Adrenal gland (tissue), 12 donors: ENCODE data around the gene NSMF. TPM values are rescaled to one million over a fixed set of nuclear protein-coding genes. Genes with fewer than 3 reads are reported as not detected.

ENCODE experiments used
- DNase-seq, 7 donors: peaks; one replicate each; pipeline ENCODE4 v3.0.0-alpha.2; 2019 to 2020
- H3K27ac ChIP-seq, 5 donors: fragments of 200-600 bp; sonication (generic) in 4 of 5; 1 replicate in 3 of 5; 2 replicates in 2 of 5; pipeline versions ENCODE4 v1.5.1 to v1.8.0; 2016 to 2020; ENCODE audit warnings: mild to moderate bottlenecking in 1 of 5
- H3K27me3 ChIP-seq: fragments of 200-600 bp; 2 replicates; pipeline ENCODE4 v1.8.0; 2021
- H3K36me3 ChIP-seq, 2 donors: fragments of 200-600 bp; replicated peaks in 1 of 2; 1 replicate in 1 of 2; 2 replicates in 1 of 2; pipeline versions ENCODE4 v1.5.1 to v1.8.0; 2018 to 2022
- H3K4me1 ChIP-seq, 2 donors: fragments of 200-600 bp; replicated peaks in 1 of 2; 1 replicate in 1 of 2; 2 replicates in 1 of 2; pipeline versions ENCODE4 v1.5.1 to v1.8.0; 2018 to 2021
- H3K4me3 ChIP-seq, 4 donors: fragments of 200-600 bp; sonication (generic) in 3 of 4; one replicate each; pipeline ENCODE4 v1.5.1; 2016 to 2018
- H3K9me3 ChIP-seq, 3 donors: fragments of 200-600 bp; sonication (generic) in 1 of 3; replicated peaks in 1 of 3; 1 replicate in 2 of 3; 2 replicates in 1 of 3; pipeline versions ENCODE4 v1.5.1 to v1.8.0; 2016 to 2021
- POLR2A ChIP-seq, 2 donors: fragments of 450-650 bp; IDR thresholded peaks; one replicate each; pipeline ENCODE4 v1.6.1; 2017; ENCODE audit warnings: antibody characterized with exemption in 2 of 2, mild to moderate bottlenecking in 2 of 2, moderate library complexity in 1 of 2
- WGBS, 4 donors: extraction: QIAGEN DNeasy Blood & Tissue Kit in 2 of 4; methylation state at CpG; one replicate each; pipeline versions ENCODE4 v1.1.5 to v1.1.7; 2013 to 2017; 5-methylcytosine and 5-hydroxymethylcytosine counted together
- intact Hi-C, 2 donors: fragments of 100-400 bp; cut with DNase I; formaldehyde crosslinking; loops; one replicate each; pipeline versions ENCODE4 v1.14.1 to v1.15.0; 2022 to 2023
- polyA plus RNA-seq, 3 donors: library from polyadenylated mRNA; stranded (reverse); fragments of 200-250 nt in 2 of 3; fragments of 350-450 nt in 1 of 3; fragmentation: Illumina TruSeq in 1 of 3; extraction: RNeasy Lipid Tissue Mini Kit (QIAGEN cat#74804) in 1 of 3; gene quantifications; one replicate each; pipeline ENCODE4 v1.2.3, GENCODE V29; 2013 to 2014
- total RNA-seq, 9 donors: library from RNA; depleted of rRNA in 4 of 9; stranded (reverse); fragments of >200 nt in 4 of 9; fragments of 120-200 nt in 1 of 9; fragmentation: NEBNext Ultra II Directional in 1 of 9; extraction: Animal tissue kit (Norgen Biotek cat#: 25700) in 1 of 9; gene quantifications; one replicate each; pipeline versions ENCODE4 v1.1.0 to v1.2.4, GENCODE V29; 2013 to 2023
- TF ChIP-seq, protein P1 (sequence below), 6 experiments: fragments of 450-650 bp in 4 of 6; fragments of 200-600 bp in 2 of 6; sonication (generic) in 1 of 6; IDR thresholded peaks; 1 replicate in 5 of 6; 2 replicates in 1 of 6; pipeline versions ENCODE4 v1.5.1 to v1.8.0; 2016 to 2021; ENCODE audit warnings: antibody characterized with exemption in 6 of 6, mild to moderate bottlenecking in 2 of 6, moderate library complexity in 1 of 6
- donor health status: healthy with polysubstance abuse.
- donor health status: Bipolar disorder and iron deficiency.
- donor health status: DM: yes; HTN: yes; CAD: no.
- donor health status: DM: no; HTN: no; CAD: no.
- donor health status: DM: no; HTN: no; CAD: no.
- donor health status: DM: yes; HTN: yes; CAD: no.

Gene NSMF
- total and polyA plus RNA-seq, 12 donors: 8.7 to 118 (median 25.9) TPM

GRCh38 chr9:137406876-137407589 lies 52.1 kb downstream of the NSMF start:
- peak; percentile 61 to 81 (median 74) for DNase-seq

GRCh38 chr9:137406085-137406760 lies 52.9 kb downstream of the NSMF start:
- Histone ChIP-seq H3K36me3 (no peaks in the 10 kb centered on the region), H3K27me3 (no peaks in the 10 kb centered on the region), H3K4me1 (peaks cover 16 to 19% of the 10 kb centered on the region in 2 donors), H3K9me3 (no peaks in the 10 kb centered on the region), H3K27ac (no peak overlapping the region), H3K4me3 (peak overlapping the region in 1 of 4 donors; percentile 54)
- DNase-seq: no peak
- TF ChIP-seq POLR2A (IDR thresholded peaks at IDR 0.05): no peak
- TF ChIP-seq, protein P1, sequence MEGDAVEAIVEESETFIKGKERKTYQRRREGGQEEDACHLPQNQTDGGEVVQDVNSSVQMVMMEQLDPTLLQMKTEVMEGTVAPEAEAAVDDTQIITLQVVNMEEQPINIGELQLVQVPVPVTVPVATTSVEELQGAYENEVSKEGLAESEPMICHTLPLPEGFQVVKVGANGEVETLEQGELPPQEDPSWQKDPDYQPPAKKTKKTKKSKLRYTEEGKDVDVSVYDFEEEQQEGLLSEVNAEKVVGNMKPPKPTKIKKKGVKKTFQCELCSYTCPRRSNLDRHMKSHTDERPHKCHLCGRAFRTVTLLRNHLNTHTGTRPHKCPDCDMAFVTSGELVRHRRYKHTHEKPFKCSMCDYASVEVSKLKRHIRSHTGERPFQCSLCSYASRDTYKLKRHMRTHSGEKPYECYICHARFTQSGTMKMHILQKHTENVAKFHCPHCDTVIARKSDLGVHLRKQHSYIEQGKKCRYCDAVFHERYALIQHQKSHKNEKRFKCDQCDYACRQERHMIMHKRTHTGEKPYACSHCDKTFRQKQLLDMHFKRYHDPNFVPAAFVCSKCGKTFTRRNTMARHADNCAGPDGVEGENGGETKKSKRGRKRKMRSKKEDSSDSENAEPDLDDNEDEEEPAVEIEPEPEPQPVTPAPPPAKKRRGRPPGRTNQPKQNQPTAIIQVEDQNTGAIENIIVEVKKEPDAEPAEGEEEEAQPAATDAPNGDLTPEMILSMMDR (IDR thresholded peaks at IDR 0.05): no peak
- intact Hi-C loops: loop anchor here (2.0 to 5.0 kb wide), 2 partner anchors 109 kb away; no protein-coding TSS in a partner anchor
- 45 to 62% (median 56%) methylated on average over 12 to 20 of the region's 20 CpGs for WGBS, 4 donors

More at GRCh38 chr9:137406876-137407589, 52.1 kb downstream of the NSMF start:
- no peaks in the 10 kb centered on the region for H3K36me3 ChIP-seq
- peak overlapping the region in 2 of 4 donors; percentile 10 to 54 for H3K4me3 ChIP-seq
- WGBS, 4 donors: 2 to 3% (median 2%) methylated on average over 9 to 61 of the region's 63 CpGs
- peaks cover 24 to 25% of the 10 kb centered on the region in 2 donors for H3K4me1 ChIP-seq
- TF ChIP-seq, protein P1 (IDR thresholded peaks at IDR 0.05): peak; percentile 44 to 94 (median 70)
- TF ChIP-seq POLR2A (IDR thresholded peaks at IDR 0.05): no peak
- H3K9me3 ChIP-seq: no peaks in the 10 kb centered on the region
- H3K27ac ChIP-seq: peak overlapping the region in 2 of 5 donors; percentile 17 to 26
- H3K27me3 ChIP-seq: no peaks in the 10 kb centered on the region
- intact Hi-C loops: loop anchor here (2.0 to 5.0 kb wide), 2 partner anchors 110 kb away; no protein-coding TSS in a partner anchor

DNA sequence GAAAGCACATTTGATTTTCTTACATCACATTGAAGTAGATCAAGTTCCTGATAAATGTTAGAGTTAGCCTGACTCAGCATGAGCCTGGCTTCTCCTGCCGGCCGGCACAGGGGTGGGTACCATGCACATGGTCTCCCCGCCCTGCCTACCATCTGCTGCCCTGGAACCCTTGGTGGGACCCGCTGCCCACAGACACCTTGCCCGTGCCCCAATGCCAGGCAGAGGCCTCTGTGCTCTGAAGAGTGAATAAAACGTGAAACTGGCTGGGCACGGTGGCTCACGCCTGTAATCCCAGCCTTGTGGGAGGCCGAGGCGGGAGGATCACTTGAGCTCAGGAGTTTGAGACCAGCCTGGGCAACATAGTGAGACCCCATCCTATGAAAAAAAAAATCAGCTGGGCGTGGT lies 53.5 kb downstream of the NSMF start:
- 89 to 92% (median 90%) methylated on average over 10 to 11 of the region's 11 CpGs for WGBS, 4 donors

More for the DNA sequence above, 53.5 kb downstream of the NSMF start:
- no peak overlapping the region for H3K27ac ChIP-seq
- TF ChIP-seq POLR2A (IDR thresholded peaks at IDR 0.05): no peak
- TF ChIP-seq, protein P1 (IDR thresholded peaks at IDR 0.05): no peak
- H3K9me3 ChIP-seq: no peaks in the 10 kb centered on the region
- DNase-seq: no peak
- no peaks in the 10 kb centered on the region for H3K36me3 ChIP-seq
- no peak overlapping the region for H3K4me3 ChIP-seq
- no peaks in the 10 kb centered on the region for H3K27me3 ChIP-seq
- H3K4me1 ChIP-seq: peaks cover 12 to 15% of the 10 kb centered on the region in 2 donors
- intact Hi-C loops: loop anchor here (2.0 to 5.0 kb wide), 2 partner anchors 108 to 109 kb away; no protein-coding TSS in a partner anchor
